Glutamatergic neuron (in vitro differentiated cells): ENCODE results near the gene SPACDR. TPM values are rescaled to one million over a fixed set of nuclear protein-coding genes. Genes with fewer than 3 reads are reported as not detected.

ENCODE experiments used
- DNase-seq: peaks from one replicate; pipeline ENCODE4 v3.0.0; 2022
- H3K27ac Mint-ChIP-seq: one replicate; pipeline ENCODE4 v1.8.0; 2020; ENCODE audit warnings: mild to moderate bottlenecking, mixed read lengths, inconsistent platforms; ENCODE audit not compliant: unreplicated experiment
- H3K27me3 Mint-ChIP-seq: one replicate; pipeline ENCODE4 v1.8.0; 2020; ENCODE audit warnings: mild to moderate bottlenecking, moderate library complexity, mixed read lengths, inconsistent platforms; ENCODE audit not compliant: unreplicated experiment
- H3K36me3 Mint-ChIP-seq: one replicate; pipeline ENCODE4 v1.8.0; 2020; ENCODE audit warnings: mild to moderate bottlenecking, mixed read lengths, inconsistent platforms; ENCODE audit not compliant: unreplicated experiment
- H3K4me1 Mint-ChIP-seq: one replicate; pipeline ENCODE4 v1.8.0; 2020; ENCODE audit warnings: mild to moderate bottlenecking, low read depth, mixed read lengths, inconsistent platforms; ENCODE audit not compliant: unreplicated experiment
- H3K4me3 Mint-ChIP-seq: one replicate; pipeline ENCODE4 v1.8.0; 2020; ENCODE audit warnings: mild to moderate bottlenecking, mixed read lengths, inconsistent platforms; ENCODE audit not compliant: unreplicated experiment
- H3K9me3 Mint-ChIP-seq: one replicate; pipeline ENCODE4 v1.8.0; 2020; ENCODE audit warnings: mild to moderate bottlenecking, moderate library complexity, mixed read lengths, inconsistent platforms; ENCODE audit not compliant: unreplicated experiment
- long read RNA-seq: library from polyadenylated mRNA; unstranded; transcript quantifications from one replicate; pipeline ENCODE4 v2.0.0, GENCODE V29; 2020; ENCODE audit not compliant: unreplicated experiment
- total RNA-seq: library from RNA; stranded (reverse); fragmentation: NEBNext Ultra II Directional; extraction: Animal tissue kit (Norgen Biotek cat#: 25700); gene quantifications from one replicate; pipeline ENCODE4 v1.2.1, GENCODE V29; 2021; ENCODE audit not compliant: unreplicated experiment
- TF ChIP-seq, protein P1 (sequence below): fragments of 200-600 bp; sonication (generic); IDR thresholded peaks from one replicate; pipeline ENCODE4 v1.5.0; 2021; ENCODE audit not compliant: partially characterized antibody, unreplicated experiment

The SPACDR gene
- total RNA-seq = 1.7 TPM
- long read RNA-seq = 0 reads

- Mint-ChIP-seq H3K4me3 (no peak within 1 kb of the TSS), H3K4me1 (no peaks in the 10 kb centered on the region), H3K27ac (no peak within 1 kb of the TSS), H3K9me3 (peaks cover 2% of the 10 kb centered on the region), H3K27me3 (peaks cover 2% of the 10 kb centered on the region), H3K36me3 (no peaks in the 10 kb centered on the region)
- no peak for DNase-seq
- TF ChIP-seq, protein P1, sequence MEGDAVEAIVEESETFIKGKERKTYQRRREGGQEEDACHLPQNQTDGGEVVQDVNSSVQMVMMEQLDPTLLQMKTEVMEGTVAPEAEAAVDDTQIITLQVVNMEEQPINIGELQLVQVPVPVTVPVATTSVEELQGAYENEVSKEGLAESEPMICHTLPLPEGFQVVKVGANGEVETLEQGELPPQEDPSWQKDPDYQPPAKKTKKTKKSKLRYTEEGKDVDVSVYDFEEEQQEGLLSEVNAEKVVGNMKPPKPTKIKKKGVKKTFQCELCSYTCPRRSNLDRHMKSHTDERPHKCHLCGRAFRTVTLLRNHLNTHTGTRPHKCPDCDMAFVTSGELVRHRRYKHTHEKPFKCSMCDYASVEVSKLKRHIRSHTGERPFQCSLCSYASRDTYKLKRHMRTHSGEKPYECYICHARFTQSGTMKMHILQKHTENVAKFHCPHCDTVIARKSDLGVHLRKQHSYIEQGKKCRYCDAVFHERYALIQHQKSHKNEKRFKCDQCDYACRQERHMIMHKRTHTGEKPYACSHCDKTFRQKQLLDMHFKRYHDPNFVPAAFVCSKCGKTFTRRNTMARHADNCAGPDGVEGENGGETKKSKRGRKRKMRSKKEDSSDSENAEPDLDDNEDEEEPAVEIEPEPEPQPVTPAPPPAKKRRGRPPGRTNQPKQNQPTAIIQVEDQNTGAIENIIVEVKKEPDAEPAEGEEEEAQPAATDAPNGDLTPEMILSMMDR = no peak
These were observed at the start of gene SPACDR for GRCh38 chr7:100464210-100464660. TSS of gene SPACDR (minus strand) at chr7:100464260. CDS start at chr7:100464025, 235 bp downstream.

GRCh38 chr7:100513212-100513810 is 49.3 kb upstream of the SPACDR start:
- H3K27ac Mint-ChIP-seq = no peak overlapping the region
- H3K36me3 Mint-ChIP-seq = no peaks in the 10 kb centered on the region
- H3K9me3 Mint-ChIP-seq = no peaks in the 10 kb centered on the region
- TF ChIP-seq, protein P1 = no peak
- H3K27me3 Mint-ChIP-seq = peaks cover 2% of the 10 kb centered on the region
- no peak for DNase-seq
- H3K4me3 Mint-ChIP-seq = no peak overlapping the region
- no peaks in the 10 kb centered on the region for H3K4me1 Mint-ChIP-seq

GRCh38 chr7:100510437-100511239 is 46.6 kb upstream of the SPACDR start:
- TF ChIP-seq, protein P1 = no peak
- no peak for DNase-seq
- H3K9me3 Mint-ChIP-seq = no peaks in the 10 kb centered on the region
- no peak overlapping the region for H3K27ac Mint-ChIP-seq
- H3K27me3 Mint-ChIP-seq = no peaks in the 10 kb centered on the region
- no peak overlapping the region for H3K4me3 Mint-ChIP-seq
- no peaks in the 10 kb centered on the region for H3K36me3 Mint-ChIP-seq
- no peaks in the 10 kb centered on the region for H3K4me1 Mint-ChIP-seq

DNA sequence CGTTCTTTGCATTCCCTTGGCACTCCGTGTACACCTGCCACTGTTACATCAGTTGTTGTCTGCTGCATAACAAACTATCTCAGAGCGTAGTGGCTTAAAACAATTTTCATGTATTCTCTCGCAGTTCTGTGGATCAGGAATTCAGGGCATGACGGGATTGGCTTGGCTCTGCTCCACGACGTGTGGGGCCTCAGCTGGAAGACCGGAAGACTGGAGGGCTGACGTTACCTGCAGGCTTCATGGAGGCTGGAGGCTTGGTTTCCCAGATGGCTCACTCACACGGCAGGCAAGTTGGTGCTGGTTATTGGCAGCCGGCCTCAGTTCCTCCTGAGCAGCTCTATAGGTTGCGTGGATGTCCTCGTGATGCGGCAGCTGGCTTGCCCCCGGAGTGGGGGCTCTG is 45.2 kb upstream of the SPACDR start:
- DNase-seq = no peak
- H3K27ac Mint-ChIP-seq = no peak overlapping the region
- no peak overlapping the region for H3K4me3 Mint-ChIP-seq
- TF ChIP-seq, protein P1 = no peak
- no peaks in the 10 kb centered on the region for H3K36me3 Mint-ChIP-seq
- no peaks in the 10 kb centered on the region for H3K4me1 Mint-ChIP-seq
- H3K9me3 Mint-ChIP-seq = no peaks in the 10 kb centered on the region
- H3K27me3 Mint-ChIP-seq = no peaks in the 10 kb centered on the region
